HEK293T (cell line): ENCODE measurements around the gene ITGB7.

ENCODE experiments used
- ARNT ChIP-seq: fragments of 450-650 bp; IDR thresholded peaks from 2 replicates; pipeline ENCODE4 v1.6.1; 2017; ENCODE audit warnings: mild to moderate bottlenecking
- BHLHE40 ChIP-seq: fragments of 450-650 bp; IDR thresholded peaks from 2 replicates; pipeline ENCODE4 v1.6.1; 2016; ENCODE audit warnings: mild to moderate bottlenecking, moderate library complexity, borderline replicate concordance
- ELF4 ChIP-seq: fragments of 450-650 bp; IDR thresholded peaks from 2 replicates; pipeline ENCODE4 v1.6.1; 2017; ENCODE audit warnings: antibody characterized with exemption
- FOXA1 ChIP-seq: fragments of 450-650 bp; IDR thresholded peaks from 2 replicates; pipeline ENCODE4 v1.6.1; 2016; ENCODE audit warnings: mild to moderate bottlenecking
- FOXK2 ChIP-seq: fragments of 450-650 bp; IDR thresholded peaks from 2 replicates; pipeline ENCODE4 v1.6.1; 2016; ENCODE audit warnings: mild to moderate bottlenecking
- FOXM1 ChIP-seq: fragments of 450-650 bp; IDR thresholded peaks from 2 replicates; pipeline ENCODE4 v1.6.1; 2017; ENCODE audit warnings: mild to moderate bottlenecking, borderline replicate concordance
- HDGF ChIP-seq: fragments of 450-650 bp; IDR thresholded peaks from 2 replicates; pipeline ENCODE4 v1.6.1; 2017; ENCODE audit warnings: antibody characterized with exemption, borderline replicate concordance
- L3MBTL2 ChIP-seq: fragments of 450-650 bp; conservative IDR thresholded peaks from 2 replicates; pipeline ENCODE4 v1.6.1; 2016; ENCODE audit warnings: mild to moderate bottlenecking
- PKNOX1 ChIP-seq: fragments of 450-650 bp; IDR thresholded peaks from 2 replicates; pipeline ENCODE4 v1.6.1; 2016
- SP1 ChIP-seq: fragments of 450-650 bp; IDR thresholded peaks from 2 replicates; pipeline ENCODE4 v1.6.1; 2017

- no peak for TF ChIP-seq BHLHE40
- no peak for TF ChIP-seq FOXM1
- TF ChIP-seq FOXK2 = no peak
- TF ChIP-seq ELF4 = no peak
- TF ChIP-seq FOXA1 = no peak
- TF ChIP-seq PKNOX1 = no peak
- no peak for TF ChIP-seq ARNT
- no peak for TF ChIP-seq HDGF
- no peak for TF ChIP-seq SP1
- no peak for TF ChIP-seq L3MBTL2
Observed at GRCh38 chr12:53217051-53217930, 10.2 kb upstream of the ITGB7 start.
